GOT3 (cell line): ENCODE data around the gene POU2AF1.

ENCODE experiments used
- DNase-seq: peaks from one replicate; lab custom pipeline; 2025; ENCODE audit warnings: mixed read lengths; lab: John Stamatoyannopoulos, UW

POU2AF1 gene

DNA sequence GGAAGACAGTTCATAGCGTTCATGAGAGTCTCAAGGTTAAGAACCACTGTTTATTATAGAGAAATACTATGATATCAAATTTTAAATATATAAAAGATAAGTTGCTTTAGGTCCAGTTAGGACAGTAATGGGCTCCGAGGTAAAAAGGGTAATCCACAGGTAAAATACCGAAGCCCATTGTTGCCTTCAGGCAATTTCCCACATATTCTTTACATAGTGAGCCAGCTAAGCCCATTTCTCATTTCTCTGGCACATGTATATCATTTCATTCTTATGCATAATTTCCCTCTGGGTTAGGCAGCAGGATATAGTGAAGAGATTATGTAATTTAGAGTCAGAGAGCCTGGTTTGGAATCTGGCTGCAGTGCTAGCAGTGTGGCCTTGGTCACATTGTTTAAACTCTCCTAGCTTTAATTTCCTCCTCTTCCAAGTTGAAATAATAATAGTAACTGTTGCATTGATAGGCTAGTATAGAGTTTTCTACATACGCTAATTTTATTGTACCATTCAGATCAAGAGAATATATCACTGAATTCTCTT lies 7.6 kb upstream of the POU2AF1 start:
- DNase-seq = no peak

DNA sequence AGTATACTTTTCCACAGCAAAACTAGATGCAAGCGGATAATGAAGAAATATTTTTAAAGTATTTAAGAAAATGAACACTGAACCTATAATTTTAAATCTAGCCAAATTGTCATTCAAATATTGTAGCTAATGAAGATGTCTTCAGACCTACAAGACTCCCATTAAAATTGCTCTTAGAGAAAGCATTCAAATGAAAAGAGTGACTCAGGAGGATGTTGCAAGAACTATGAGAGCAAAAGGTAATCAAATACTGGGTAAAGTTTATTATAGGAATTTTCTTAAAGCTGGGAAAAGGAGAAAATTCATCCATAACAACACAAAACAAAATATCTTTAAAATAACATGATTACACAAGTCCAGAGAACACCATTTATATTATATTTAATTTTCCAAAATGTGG lies 5.4 kb upstream of the POU2AF1 start:
- DNase-seq = no peak

DNA sequence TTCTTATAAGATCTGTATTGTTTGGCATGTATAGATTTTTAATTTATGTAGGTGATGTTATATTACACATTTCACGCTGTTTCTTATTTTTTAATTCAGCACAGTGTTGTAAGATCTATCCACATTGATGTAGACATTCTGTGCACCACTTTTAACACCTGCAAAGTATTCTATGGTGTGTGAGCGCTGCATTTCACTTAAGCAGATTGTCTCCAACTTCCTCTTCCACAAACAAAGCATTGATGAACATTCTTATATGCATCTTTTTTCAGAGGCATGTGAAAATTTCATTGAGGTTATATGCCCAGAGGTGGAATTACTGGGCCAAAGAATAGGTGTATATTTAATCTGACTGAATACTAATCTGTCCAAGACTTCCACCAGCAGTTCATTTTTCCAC lies 3.4 kb upstream of the POU2AF1 start:
- DNase-seq = no peak

DNA sequence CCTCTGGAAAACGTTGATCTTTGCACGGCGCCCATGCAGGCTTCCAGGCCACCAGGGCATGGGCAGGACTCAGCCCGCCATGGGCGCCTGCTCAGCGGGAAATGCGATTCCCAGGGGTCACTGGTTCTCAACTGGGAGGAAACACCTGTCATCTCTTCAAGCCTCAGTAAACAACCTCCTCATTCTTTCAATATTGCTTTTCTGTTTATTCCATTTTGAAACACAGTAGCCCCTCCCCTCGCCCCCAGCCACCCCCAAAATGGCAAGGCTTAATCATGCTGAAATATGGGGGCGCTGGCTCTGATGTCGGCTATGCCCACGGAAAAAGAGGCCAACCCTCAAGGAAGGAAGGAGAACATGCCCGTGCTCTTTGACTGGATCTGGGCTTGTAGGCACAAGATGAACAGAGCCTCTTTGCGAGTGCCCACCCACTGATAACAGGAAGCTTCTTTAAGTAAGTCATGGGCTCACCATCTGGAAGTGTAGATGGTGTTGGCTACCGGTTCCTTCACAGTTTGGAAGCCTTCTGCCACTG lies 594 bp upstream of the POU2AF1 start:
- DNase-seq = no peak

DNA sequence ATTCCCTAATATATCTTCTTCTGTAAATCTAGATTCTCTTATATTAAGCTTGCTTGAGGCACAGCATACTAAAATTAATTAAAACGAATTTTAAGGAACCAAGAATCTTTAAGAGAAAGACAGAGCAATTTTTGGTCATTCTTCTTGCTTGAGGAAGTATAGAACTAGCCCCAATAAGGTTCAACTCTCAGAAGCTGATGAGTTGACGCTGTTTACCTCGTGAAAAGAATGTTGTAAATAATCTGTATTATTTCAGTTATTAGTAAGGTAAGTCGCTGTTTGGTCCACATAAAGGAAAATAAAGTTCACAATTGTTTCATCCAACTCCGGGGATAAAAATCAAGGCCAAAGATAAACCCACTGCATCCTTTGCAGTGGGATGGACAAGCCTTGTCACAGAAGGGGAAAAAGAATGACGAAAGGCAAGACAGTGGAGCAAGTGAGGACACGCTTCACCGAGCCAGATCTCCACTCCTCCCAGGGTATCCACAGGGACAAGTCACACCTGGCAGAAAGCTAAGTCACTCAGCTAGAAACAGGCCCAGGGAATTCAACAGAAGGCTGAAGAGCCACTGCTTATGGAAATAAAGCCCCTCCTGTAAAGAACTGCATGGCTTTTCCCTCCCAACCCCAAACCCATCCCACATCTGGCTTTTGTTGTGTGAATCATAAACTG lies 752 bp downstream of the POU2AF1 start:
- DNase-seq = no peak

DNA sequence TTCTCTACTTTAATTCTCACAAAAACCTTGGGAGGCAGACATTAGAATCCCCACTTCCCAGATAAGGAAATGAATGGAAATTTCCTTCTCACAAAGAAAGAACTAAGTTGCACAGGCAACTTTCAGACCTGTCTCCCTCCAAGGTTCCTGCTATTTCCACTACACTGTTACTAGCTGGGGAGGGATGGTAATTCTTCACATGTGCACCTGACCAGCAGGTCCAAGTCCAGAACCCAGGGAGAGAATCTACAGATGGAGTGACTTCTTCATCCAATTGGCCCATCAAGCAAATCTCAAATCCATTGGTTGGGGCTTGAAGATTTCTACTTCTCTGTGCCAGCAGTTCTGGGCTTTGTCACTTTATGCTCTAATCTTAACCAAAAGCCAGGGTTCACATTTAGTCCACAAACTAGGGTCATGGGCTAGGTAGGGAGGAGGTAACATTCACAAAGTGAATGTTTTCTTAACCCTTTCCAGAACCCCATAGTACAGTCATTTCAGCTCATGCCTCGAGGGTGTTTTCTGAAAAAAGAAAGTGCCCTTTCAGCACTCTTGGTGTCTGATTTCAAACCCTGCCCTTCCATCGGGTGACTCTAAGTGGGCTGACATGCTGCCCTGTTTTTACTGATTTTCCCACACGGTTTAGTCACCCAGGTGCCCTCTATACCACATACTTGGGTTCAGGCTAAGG lies 2.7 kb downstream of the POU2AF1 start:
- no peak for DNase-seq

DNA sequence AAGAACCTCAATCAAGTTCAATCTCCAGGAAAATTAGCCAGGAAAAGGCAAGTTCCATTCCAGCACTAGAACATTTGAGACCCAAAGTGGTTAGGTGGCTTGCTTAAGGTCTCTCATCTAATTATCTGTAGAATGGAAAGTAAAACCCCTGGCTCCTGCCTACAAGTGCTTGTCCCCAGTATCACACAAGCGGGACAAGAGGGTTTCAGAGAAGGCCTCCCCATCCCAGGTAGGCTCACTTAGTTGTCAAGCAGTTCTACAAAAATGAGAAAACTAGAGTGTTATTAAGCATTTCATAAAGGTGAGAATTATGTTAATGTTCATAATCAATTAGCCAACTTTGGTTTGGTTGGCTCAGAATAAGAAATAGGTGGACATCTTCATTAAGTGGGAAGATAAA lies 5.5 kb downstream of the POU2AF1 start:
- DNase-seq = no peak

DNA sequence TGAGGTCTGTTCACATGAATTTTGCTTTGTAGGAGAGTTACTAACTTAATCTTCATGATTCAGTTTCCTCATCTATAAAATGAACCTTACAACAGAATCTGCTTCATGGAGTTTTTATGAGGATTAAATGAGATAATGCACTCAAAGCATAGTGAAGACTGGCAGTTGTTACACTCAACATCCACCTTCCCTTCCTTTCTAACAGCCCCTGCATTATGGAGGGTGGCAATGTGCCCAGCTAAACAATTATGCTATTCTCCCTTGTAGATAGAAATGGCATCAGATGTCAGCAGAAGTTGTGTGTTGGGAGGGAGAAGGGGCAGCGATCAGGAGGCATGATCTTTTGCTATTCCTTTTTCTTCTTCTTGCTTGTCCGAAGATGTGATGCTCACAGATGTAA lies 6.5 kb downstream of the POU2AF1 start:
- DNase-seq = no peak

DNA sequence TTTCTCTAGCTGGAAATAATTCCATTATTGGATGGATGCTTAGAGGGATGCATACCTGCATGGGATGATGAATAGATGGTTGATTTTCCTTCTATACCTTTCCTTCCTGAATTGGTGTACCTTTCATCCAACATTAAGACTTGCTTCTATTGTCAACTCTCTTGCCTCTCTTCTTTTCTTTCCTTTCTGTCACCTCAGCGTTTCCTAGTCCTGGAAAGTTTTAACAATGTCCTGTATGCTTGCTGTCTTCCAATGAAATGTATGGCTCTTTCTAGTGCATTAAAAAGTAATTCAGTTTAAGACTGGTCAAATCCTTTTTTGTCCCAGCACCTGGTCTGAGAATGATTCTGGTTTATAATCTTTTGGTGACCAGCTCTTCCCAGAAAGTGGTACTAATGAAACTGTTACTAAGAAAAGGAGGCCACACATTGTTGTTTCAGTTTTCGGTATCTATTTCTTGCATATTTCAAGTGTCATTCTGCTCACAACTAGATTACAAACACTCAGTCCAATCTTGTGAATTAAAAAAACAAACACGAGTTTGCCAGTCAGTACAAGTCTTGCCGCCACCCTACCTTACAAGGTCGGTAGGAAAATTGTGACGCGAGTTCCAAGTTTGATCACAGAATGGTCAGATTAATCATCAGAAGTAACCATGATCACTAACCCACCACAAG lies 8.0 kb downstream of the POU2AF1 start:
- DNase-seq = no peak

DNA sequence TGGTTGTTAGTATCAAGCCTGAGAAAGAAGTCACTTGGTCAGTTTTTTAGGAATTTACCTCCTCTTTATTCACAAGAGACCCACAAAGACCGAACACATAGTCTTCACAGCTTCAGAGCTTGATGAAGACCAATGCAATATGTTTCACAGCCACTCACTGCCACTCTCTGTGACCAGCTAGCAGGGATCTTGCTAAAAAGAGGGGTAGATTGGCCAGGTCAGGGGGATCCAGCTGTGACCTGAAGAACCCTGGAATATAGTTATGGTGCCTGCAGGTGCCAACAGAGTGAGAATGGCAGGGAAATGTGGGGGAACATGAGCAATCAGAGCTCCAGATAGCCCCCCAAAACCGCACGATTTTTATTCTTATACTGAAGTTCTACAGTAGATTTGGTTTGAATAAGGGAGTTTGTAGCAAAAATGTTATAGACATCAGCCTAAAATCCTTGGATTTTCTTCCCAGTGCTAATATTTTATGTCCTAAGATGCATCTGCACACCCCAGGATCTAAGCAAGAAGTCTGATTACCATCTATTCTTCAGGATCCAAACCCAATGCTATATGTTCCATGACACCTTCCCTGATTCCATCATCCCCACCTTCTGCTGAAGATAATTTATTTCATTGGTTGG lies 8.7 kb downstream of the POU2AF1 start:
- no peak for DNase-seq

DNA sequence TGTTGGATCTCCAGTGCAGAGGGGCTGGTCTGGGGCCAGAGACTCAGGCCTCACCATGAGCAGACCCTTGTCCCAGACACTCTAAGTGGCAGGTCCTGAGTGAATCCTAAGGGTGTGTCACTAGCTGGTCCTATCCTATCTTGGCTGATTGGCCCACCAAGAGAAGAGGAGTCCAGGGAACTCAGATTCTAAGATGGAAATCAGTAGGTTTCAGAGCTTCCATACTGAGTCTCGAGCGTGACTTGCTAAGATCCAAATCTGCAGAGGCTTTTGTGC lies 10.9 kb downstream of the POU2AF1 start:
- no peak for DNase-seq

DNA sequence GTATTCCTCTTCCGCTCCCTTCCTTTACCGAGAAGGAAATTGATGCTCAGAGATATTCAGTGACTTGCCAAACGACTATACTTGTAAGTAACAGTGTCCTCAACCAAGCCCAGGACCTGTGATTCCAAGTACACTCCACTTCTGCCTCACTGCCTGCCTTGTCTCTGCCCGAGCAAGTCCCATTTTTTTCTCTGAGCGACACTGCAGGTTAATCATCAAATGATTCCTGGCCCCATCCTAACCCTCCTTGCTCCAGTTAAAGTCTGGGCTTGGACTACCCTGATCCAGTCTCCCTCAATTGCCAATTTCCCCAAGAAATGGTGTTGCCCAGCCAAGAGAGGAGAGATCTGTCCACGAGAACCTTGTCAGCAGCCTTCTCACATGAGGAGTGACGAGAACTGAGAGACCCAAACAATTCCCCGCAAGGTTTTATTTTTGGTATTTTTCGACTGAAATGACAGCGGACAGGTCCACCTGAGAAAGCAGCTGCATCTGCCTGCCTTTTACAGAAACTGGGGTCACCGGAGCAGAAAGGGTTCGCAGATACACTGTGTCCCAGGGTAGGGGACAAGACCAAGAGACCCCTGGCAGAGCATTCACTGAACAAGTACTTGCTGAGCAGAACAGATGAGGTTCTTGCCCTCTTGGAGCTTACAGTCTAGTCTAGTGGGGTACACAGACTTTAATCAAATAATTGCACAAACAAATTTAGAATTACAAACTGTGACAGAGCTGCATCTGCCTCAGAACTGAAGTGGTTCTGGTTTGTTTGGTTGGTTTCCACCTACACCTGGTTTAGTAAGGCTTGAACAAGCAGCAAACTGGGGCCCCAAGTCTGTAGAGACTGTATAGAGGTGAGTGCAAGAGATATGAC lies 11.4 kb downstream of the POU2AF1 start:
- DNase-seq = no peak

DNA sequence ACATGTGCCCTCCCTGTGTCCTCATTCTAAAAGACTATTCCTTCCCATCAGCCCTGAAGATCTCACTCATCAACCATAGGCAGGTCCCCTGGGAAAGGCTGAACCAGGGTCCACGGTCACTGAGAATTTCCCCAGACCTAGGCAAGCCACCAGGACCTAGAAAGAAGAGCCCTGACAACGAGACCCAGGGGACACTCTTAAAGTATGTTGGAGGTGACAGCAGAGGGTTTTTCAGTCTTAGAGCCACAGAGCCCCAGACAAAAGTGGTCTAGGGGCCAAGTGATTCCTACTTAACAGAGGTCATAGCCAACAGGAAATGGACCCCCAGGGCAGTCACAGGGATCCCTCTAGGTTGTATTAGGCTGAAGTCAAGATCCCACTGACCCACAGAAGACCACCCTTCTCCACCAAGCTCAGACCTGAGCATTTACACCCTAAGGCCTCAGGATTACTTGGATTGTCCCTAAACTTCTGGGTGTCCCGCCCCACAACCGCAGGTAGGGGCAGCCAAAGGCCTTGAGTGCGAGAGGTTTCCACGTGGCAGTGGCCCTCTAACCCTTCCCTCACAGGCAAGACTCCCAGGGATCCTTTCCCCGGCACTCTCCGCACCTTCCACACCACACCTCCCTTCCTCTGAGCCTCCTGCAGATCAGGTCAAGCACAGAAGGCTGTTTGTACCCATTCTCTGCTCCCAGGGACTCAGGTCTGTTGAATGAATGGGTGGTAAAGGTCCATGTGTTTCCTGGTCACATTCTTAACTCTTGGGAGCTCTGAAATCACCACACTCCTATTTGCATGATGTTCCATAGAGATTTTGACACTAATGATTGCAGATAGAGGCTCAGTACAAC lies 12.3 kb downstream of the POU2AF1 start:
- no peak for DNase-seq

DNA sequence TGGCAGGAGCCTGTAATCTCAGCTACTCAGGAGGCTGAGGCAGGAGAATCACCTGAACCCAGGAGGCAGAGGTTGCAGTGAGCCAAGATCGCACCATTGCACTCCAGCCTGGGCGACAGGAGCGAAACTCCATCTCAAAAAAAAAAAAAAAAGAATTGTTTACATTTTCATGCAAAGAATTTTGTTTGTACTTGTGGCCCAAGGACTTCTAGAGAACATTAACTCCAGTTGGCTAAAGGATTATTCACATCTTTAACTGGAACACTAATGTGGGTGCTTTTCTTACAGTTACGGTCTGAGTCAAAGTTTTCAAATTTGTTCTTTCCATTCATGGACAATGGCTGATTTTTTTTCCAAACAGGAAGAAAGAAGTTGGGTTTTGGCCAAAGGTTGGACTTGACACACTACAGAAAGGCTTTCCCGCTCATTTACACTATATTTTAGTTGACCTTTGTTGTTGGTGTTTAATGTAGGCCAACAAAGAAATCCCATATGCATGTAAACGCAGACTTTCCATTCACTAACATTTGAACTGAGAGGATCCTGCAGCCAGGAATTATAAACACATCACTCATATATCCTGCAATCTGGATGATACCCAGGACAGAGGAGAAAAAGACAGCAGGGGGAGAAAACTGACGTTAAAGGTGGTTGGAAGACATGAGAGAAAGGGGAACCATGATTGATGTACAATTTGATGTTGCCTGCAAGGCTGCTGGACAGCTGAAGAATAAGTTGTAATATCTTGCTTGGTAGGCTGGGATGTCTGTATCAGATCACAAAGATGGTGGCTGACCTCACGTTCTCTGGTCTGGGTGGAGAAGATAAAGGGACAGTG lies 13.1 kb downstream of the POU2AF1 start:
- no peak for DNase-seq

DNA sequence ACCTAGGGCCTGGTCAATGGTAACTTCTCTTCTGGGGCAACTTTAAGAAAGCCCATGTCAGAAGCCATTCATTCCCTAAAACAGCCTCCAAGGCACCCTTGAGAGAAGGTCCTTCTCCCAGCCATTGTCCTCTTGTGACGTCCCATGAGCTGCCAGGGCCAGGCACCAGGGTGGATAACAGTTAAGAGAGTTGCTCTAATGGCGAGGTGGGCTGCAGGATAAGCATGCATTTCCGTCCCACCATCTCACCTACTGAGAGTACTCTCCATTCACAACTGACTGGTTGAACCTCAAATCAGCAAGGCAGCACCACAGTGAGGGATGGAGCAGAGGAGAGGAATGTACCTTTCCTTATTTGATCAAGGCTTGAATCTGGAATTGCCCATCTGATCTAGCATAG lies 14.6 kb downstream of the POU2AF1 start:
- no peak for DNase-seq

DNA sequence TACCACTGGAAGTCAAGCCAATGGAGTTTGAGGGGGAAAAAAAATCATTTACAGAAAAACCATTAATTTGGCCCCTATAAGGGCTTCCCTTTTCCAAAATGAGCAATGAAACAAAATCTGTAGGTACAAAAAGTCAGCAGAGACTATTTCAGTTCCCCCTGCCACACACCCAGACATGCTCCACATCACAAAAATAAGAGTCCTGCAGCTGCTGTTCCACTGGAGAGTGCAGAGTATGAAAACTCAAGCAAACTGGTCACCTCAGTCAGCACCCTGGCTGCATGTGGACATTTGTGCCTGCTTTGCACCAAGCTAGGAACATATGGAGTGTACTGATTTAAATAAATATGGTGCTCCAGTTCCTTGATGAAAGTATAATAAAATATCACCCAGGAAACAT lies 15.1 kb downstream of the POU2AF1 start:
- DNase-seq = no peak

DNA sequence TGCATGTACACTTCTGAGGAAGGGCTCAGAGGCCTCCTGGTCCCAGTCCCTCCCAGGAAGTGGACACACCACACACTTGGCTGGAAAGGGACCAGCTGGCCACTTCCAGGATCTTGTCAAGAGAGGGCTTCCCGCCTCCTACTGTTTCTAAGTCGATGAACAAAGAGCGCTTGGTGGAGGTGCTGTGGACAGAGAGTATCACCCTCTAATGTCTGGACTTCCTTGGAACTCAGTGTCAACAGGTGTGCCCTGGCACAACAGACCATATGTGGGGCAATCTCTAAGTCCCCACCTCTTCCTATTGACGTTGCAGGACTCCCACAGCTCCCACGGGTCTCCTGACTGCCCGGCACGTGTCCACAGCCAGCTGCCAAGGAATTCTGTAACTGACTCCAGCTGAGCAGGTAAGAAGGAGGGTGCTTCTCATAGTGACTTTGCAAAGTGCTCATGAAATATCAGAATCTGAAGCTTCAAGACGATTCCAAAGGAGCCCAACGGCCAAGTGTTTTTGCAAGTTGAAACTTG lies 16.1 kb downstream of the POU2AF1 start:
- no peak for DNase-seq

DNA sequence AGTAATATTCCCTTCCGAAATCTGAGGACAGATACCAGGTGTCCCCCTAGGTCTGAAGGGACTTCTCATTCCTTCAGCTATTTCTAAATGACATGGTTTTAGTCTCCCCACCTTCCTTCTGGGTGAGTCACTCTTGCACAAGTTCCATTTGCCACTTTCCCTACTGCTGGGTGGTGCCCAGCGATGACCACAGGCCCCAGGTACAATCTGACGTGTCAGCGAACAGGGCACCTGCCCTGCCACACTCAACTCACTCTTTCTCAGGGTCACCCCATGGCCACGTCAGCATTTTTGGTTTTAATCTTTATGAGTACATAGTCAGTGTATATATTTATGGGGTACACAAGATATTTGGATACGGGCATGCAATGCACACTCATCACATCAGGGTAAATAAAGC lies 17.2 kb downstream of the POU2AF1 start:
- no peak for DNase-seq

DNA sequence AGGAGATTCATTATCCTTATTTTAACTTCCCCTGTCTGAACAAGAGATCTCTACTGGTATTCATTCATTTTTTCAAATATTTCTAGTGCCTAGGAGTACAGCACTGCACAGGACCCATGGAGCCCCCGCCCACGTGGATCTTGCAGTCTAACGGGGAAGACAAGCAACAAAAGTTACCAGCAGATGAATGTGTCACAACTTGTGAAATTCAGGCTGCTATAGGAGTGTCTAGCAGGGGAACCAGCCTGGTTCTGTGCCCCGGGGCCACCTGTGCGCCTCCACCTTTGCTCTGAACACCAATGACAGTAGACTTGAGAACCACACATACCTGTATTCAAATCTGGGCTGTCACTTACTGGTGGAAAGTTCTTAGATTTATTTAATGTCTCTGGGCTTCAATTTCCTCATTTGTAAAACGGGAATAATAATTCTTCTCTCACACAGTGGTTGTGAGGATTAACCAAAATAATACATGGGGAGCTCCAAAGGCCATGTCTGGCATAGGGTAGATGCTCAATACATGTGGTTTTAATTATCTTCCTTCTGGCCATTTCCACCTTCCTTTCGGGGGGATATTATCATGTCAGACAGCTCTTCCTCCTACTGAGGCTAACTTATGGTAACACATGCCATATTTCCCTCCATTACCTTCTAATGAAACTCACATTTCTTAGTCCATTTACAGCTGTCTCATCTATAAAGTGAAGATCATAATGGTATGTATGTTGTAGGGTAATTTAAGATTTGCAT lies 17.8 kb downstream of the POU2AF1 start:
- no peak for DNase-seq
